IMR-90 (cell line): Measurements from ENCODE around the gene PLA2G3. TPM values are rescaled to one million over a fixed set of nuclear protein-coding genes. Genes with fewer than 3 reads are reported as not detected.

Experiments
- ATAC-seq: fragments of 200-7000 bp; cut with Tn5 transposase; 2 replicates; pipeline ENCODE4 v1.9.1; 2020; ENCODE audit warnings: low read depth, mild to moderate bottlenecking, moderate library complexity
- BruUV-seq: library from RNA; stranded (reverse); fragments of 400-500 nt; replicated peaks from 2 replicates; lab custom pipeline; 2021; lab: Mats Ljungman, UMichigan
- CTCF ChIA-PET: fragments of 300-600 bp; formaldehyde crosslinking; extraction: SDS; loops from one replicate; lab custom pipeline; 2021; ENCODE audit warnings: antibody characterized with exemption; lab: Yijun Ruan, JAX
- POLR2A ChIA-PET: fragments of 300-600 bp; sonication (Branson Sonifier 250); formaldehyde crosslinking; loops from one replicate; lab custom pipeline; 2022; ENCODE audit warnings: antibody characterized with exemption; ENCODE audit not compliant: unreplicated experiment; lab: Charles Lee
- DNase-seq: peaks from one replicate; pipeline ENCODE4 v3.0.0; 2013
- H2AFZ ChIP-seq: replicated peaks from 2 replicates; pipeline ENCODE3; 2013; ENCODE audit warnings: low read length, mild to moderate bottlenecking; ENCODE audit not compliant: poor library complexity
- H2AK5ac ChIP-seq: 2 replicates; pipeline ENCODE4 v1.6.1; 2013; ENCODE audit warnings: low read depth, low read length, inconsistent platforms
- H2AK9ac ChIP-seq: replicated peaks from 2 replicates; pipeline ENCODE3; 2013; ENCODE audit warnings: mild to moderate bottlenecking, low read depth, low read length, moderate library complexity; ENCODE audit not compliant: poor library complexity
- H2BK120ac ChIP-seq: 2 replicates; pipeline ENCODE4 v1.6.1; 2013; ENCODE audit warnings: low read depth, low read length, inconsistent platforms
- H2BK15ac ChIP-seq: 3 replicates; pipeline ENCODE4 v1.6.1; 2013; ENCODE audit warnings: low read depth, low read length, inconsistent platforms
- H2BK20ac ChIP-seq: 2 replicates; pipeline ENCODE4 v1.6.1; 2013; ENCODE audit warnings: low read depth, mild to moderate bottlenecking, inconsistent platforms, low read length, moderate library complexity
- H2BK5ac ChIP-seq: 2 replicates; pipeline ENCODE4 v1.6.1; 2013; ENCODE audit warnings: mild to moderate bottlenecking, low read depth, low read length, inconsistent platforms; ENCODE audit not compliant: poor library complexity, severe bottlenecking
- H3K14ac ChIP-seq: replicated peaks from 2 replicates; pipeline ENCODE4 v1.6.1; 2013; ENCODE audit warnings: low read depth, low read length, inconsistent platforms
- H3K18ac ChIP-seq: 2 replicates; pipeline ENCODE4 v1.6.1; 2013; ENCODE audit warnings: low read depth, low read length, control low read depth
- H3K23ac ChIP-seq: 2 replicates; pipeline ENCODE4 v1.6.1; 2013; ENCODE audit warnings: low read depth, low read length, inconsistent platforms
- H3K27ac ChIP-seq: 2 replicates; pipeline ENCODE4 v1.5.1; 2013; ENCODE audit warnings: mild to moderate bottlenecking, control low read depth, low read length; ENCODE audit not compliant: insufficient read depth
- H3K27me3 ChIP-seq: 2 replicates; pipeline ENCODE4 v1.6.1; 2013; ENCODE audit warnings: low read length; ENCODE audit not compliant: control insufficient read depth, insufficient read depth
- H3K36me3 ChIP-seq: 2 replicates; pipeline ENCODE4 v1.6.1; 2013; ENCODE audit warnings: low read length, mixed read lengths; ENCODE audit not compliant: control insufficient read depth, insufficient read depth
- H3K4ac ChIP-seq: 2 replicates; pipeline ENCODE4 v1.6.1; 2013; ENCODE audit warnings: low read depth, low read length, inconsistent platforms
- H3K4me1 ChIP-seq: 2 replicates; pipeline ENCODE4 v1.6.1; 2013; ENCODE audit warnings: low read length, mixed read lengths; ENCODE audit not compliant: control insufficient read depth, insufficient read depth
- H3K4me2 ChIP-seq: 2 replicates; pipeline ENCODE4 v1.6.1; 2013; ENCODE audit warnings: low read depth, mild to moderate bottlenecking, control low read depth, low read length, moderate library complexity
- H3K4me3 ChIP-seq: 2 replicates; pipeline ENCODE4 v1.5.1; 2013; ENCODE audit warnings: low read depth, mild to moderate bottlenecking, control low read depth, low read length, moderate library complexity; ENCODE audit not compliant: insufficient read depth
- H3K56ac ChIP-seq: 2 replicates; pipeline ENCODE4 v1.6.1; 2013; ENCODE audit warnings: low read length, inconsistent platforms; ENCODE audit not compliant: insufficient read depth; ENCODE audit errors: extremely low read depth
- H3K79me1 ChIP-seq, 2 experiments: 2 replicates each; pipeline ENCODE4 v1.6.1; 2013; ENCODE audit warnings: low read length in 2 of 2, inconsistent platforms in 1 of 2, low read depth in 1 of 2
- H3K9ac ChIP-seq: 2 replicates; pipeline ENCODE4 v1.6.1; 2013; ENCODE audit warnings: low read depth, low read length, control low read depth
- H3K9me1 ChIP-seq: 2 replicates; pipeline ENCODE4 v1.6.1; 2013; ENCODE audit warnings: low read length, inconsistent platforms; ENCODE audit not compliant: insufficient read depth
- H3K9me3 ChIP-seq: 2 replicates; pipeline ENCODE4 v1.6.1; 2013; ENCODE audit warnings: low read length; ENCODE audit not compliant: control insufficient read depth, insufficient read depth
- H4K20me1 ChIP-seq: 2 replicates; pipeline ENCODE4 v1.6.1; 2013; ENCODE audit warnings: low read length, inconsistent platforms; ENCODE audit not compliant: insufficient read depth
- H4K5ac ChIP-seq: 2 replicates; pipeline ENCODE4 v1.6.1; 2013; ENCODE audit warnings: mild to moderate bottlenecking, low read depth, low read length, control low read depth
- H4K8ac ChIP-seq, 2 experiments: 2 replicates each; pipeline ENCODE4 v1.6.1; 2013; ENCODE audit warnings: low read depth in 2 of 2, low read length in 2 of 2, control low read depth in 1 of 2, inconsistent platforms in 1 of 2
- H4K91ac ChIP-seq: 2 replicates; pipeline ENCODE4 v1.6.1; 2013; ENCODE audit warnings: low read depth, low read length, inconsistent platforms; ENCODE audit not compliant: insufficient read depth
- BHLHE40 ChIP-seq: fragments of 150-350 bp; IDR thresholded peaks from 2 replicates; pipeline ENCODE4 v1.6.1; 2016; ENCODE audit warnings: mild to moderate bottlenecking, low read depth, low read length
- CEBPB ChIP-seq: IDR thresholded peaks from 2 replicates; pipeline ENCODE4 v1.6.1; 2012; ENCODE audit warnings: low read depth, low read length, improper control_type of control experiment
- CHD1 ChIP-seq: IDR thresholded peaks from 2 replicates; pipeline ENCODE4 v1.6.1; 2012; ENCODE audit warnings: low read depth, low read length, improper control_type of control experiment
- CTCF ChIP-seq: conservative IDR thresholded peaks from 2 replicates; pipeline ENCODE4 v1.5.1; 2012; ENCODE audit warnings: mild to moderate bottlenecking, low read depth, low read length, improper control_type of control experiment
- ELK1 ChIP-seq: fragments of 150-350 bp; IDR thresholded peaks from 2 replicates; pipeline ENCODE4 v1.6.1; 2016; ENCODE audit warnings: low read depth, mild to moderate bottlenecking, low read length, moderate library complexity, borderline replicate concordance
- FOS ChIP-seq: fragments of 150-350 bp; IDR thresholded peaks from 2 replicates; pipeline ENCODE4 v1.6.1; 2016; ENCODE audit warnings: low read depth, low read length
- MAFK ChIP-seq: IDR thresholded peaks from 2 replicates; pipeline ENCODE4 v1.6.1; 2012; ENCODE audit warnings: low read depth, low read length, improper control_type of control experiment
- MAZ ChIP-seq: IDR thresholded peaks from 2 replicates; pipeline ENCODE4 v1.6.1; 2012; ENCODE audit warnings: low read depth, mild to moderate bottlenecking, low read length, improper control_type of control experiment, moderate library complexity, borderline replicate concordance
- MXI1 ChIP-seq: IDR thresholded peaks from 2 replicates; pipeline ENCODE4 v1.6.1; 2012; ENCODE audit warnings: low read depth, mild to moderate bottlenecking, low read length, moderate library complexity, borderline replicate concordance
- NFE2L2 ChIP-seq: fragments of 150-350 bp; IDR thresholded peaks from 2 replicates; pipeline ENCODE4 v1.6.1; 2016; ENCODE audit warnings: low read depth, mild to moderate bottlenecking, low read length
- POLR2A ChIP-seq: IDR thresholded peaks from 2 replicates; pipeline ENCODE4 v1.6.1; 2012; ENCODE audit warnings: mild to moderate bottlenecking, low read depth, low read length
- RAD21 ChIP-seq: IDR thresholded peaks from 2 replicates; pipeline ENCODE4 v1.6.1; 2012; ENCODE audit warnings: low read length, improper control_type of control experiment
- RCOR1 ChIP-seq: IDR thresholded peaks from 2 replicates; pipeline ENCODE4 v1.6.1; 2012; ENCODE audit warnings: mild to moderate bottlenecking, low read length, improper control_type of control experiment; ENCODE audit not compliant: insufficient replicate concordance
- RFX5 ChIP-seq: IDR thresholded peaks from 2 replicates; pipeline ENCODE4 v1.8.0; 2012; ENCODE audit warnings: low read depth, mild to moderate bottlenecking, low read length, moderate library complexity
- SMC3 ChIP-seq: fragments of 150-350 bp; IDR thresholded peaks from 2 replicates; pipeline ENCODE4 v1.6.1; 2016; ENCODE audit warnings: low read depth, mild to moderate bottlenecking, antibody characterized with exemption, low read length, moderate library complexity
- WGBS, 2 experiments: methylation state at CpG; one replicate each; pipeline versions ENCODE4 v1.1.5 to v1.1.7; 2013; ENCODE audit warnings: missing lambda C conversion rate in 2 of 2; ENCODE audit not compliant: insufficient read length in 1 of 2; ENCODE audit errors: extremely low coverage in 2 of 2; 5-methylcytosine and 5-hydroxymethylcytosine counted together
- dilution Hi-C: fragments of 300-500 bp; cut with HindIII; formaldehyde crosslinking; loops from one replicate; pipeline ENCODE4 v1.14.3; 2018; ENCODE audit warnings: low sequenced_read_pairs; ENCODE audit not compliant: unreplicated experiment
- in situ Hi-C: fragments of 300-500 bp; cut with MboI; formaldehyde crosslinking; loops from 3 replicates; pipeline ENCODE4 v1.14.3; 2019; ENCODE audit warnings: low sequenced_read_pairs, inconsistent platforms, mixed read lengths
- intact Hi-C: fragments of 100-400 bp; cut with micrococcal nuclease; formaldehyde crosslinking; loops from 2 replicates; pipeline ENCODE4 v1.10.0; 2022
- polyA plus RNA-seq, 3 experiments: library from polyadenylated mRNA; depleted of rRNA; stranded (reverse); fragments of >200 nt; gene quantifications; 2 replicates each; pipeline ENCODE4 v1.2.3, GENCODE V29; 2012; ENCODE audit warnings: low replicate concordance in 1 of 3
- total RNA-seq: library from RNA; depleted of rRNA; stranded (reverse); fragments of >200 nt; gene quantifications from 2 replicates; pipeline ENCODE4 v1.2.3, GENCODE V29; 2012
- TF ChIP-seq, protein P1 (sequence below): fragments of 150-350 bp; IDR thresholded peaks from 2 replicates; pipeline ENCODE4 v1.6.1; 2017; ENCODE audit warnings: mild to moderate bottlenecking, antibody characterized with exemption, low read length, low read depth

PLA2G3 gene
- total and polyA plus RNA-seq, 2 of the 4 experiments (the other 2 are of a cell fraction): under 0.01 to 0.12 TPM

DNA sequence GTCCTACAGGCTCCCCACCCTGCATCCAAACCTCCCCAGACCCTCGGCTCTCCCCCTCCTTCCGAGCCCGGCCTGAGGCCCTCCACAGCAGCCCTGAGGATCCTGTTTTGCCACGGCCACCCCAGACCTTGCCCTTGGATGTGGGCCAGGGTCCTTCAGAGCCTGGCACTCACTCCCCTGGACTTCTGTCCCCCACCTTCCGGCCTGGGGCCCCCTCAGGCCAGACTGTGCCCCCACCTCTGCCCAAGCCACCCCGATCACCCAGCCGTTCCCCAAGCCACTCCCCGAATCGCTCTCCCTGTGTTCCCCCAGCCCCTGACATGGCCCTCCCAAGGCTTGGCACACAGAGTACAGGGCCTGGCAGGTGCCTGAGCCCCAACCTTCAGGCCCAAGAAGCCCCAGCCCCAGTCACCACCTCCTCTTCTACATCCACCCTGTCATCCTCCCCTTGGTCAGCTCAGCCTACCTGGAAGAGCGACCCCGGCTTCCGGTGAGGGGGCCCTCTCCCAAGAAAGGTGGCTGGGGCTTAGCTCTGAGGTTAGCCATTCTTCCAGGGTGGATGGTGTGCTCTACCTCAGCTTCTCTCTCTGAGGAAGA lies 14.7 kb downstream of the PLA2G3 start:
- no TSS peak for BruUV-seq
- dilution Hi-C loops: no loop called here
- Histone ChIP-seq H4K20me1 (no peaks in the 10 kb centered on the region), H3K14ac (no peak overlapping the region), H3K4me2 (no peak overlapping the region), H2AK5ac (no peak overlapping the region), H4K5ac (no peak overlapping the region), H3K4me1 (peaks cover 5% of the 10 kb centered on the region), H3K4me3 (no peak overlapping the region), H3K9ac (no peak overlapping the region), H3K23ac (no peak overlapping the region), H2AFZ (no peak overlapping the region), H2BK15ac (no peak overlapping the region), H3K4ac (no peak overlapping the region), H4K8ac (no peak overlapping the region), H2BK5ac (no peak overlapping the region), H3K56ac (no peak overlapping the region), H3K18ac (no peak overlapping the region), H3K79me1 (peaks cover 0 to 4% of the 10 kb centered on the region in 2 experiments; a peak in 1 of 4 replicates), H3K9me3 (no peaks in the 10 kb centered on the region), H3K27ac (no peak overlapping the region), H2BK120ac (no peak overlapping the region), H3K27me3 (no peaks in the 10 kb centered on the region; the same call in 1 of the 2 replicates), H3K36me3 (no peaks in the 10 kb centered on the region), H2BK20ac (no peak overlapping the region), H4K91ac (no peak overlapping the region), H2AK9ac (peak overlapping the region; percentile 28), H3K9me1 (no peaks in the 10 kb centered on the region; the same call in 1 of the 2 replicates)
- in situ Hi-C loops: no loop called here
- DNase-seq (no peak), ATAC-seq (no peak)
- ChIA-PET CTCF (no interaction called here), POLR2A (no interaction called here)
- no peak for TF ChIP-seq MXI1
- TF ChIP-seq RCOR1: no peak
- no peak for TF ChIP-seq MAFK
- no peak for TF ChIP-seq SMC3
- no peak for TF ChIP-seq FOS
- TF ChIP-seq POLR2A: no peak
- TF ChIP-seq RAD21: no peak
- no peak for TF ChIP-seq CEBPB
- TF ChIP-seq, protein P1, sequence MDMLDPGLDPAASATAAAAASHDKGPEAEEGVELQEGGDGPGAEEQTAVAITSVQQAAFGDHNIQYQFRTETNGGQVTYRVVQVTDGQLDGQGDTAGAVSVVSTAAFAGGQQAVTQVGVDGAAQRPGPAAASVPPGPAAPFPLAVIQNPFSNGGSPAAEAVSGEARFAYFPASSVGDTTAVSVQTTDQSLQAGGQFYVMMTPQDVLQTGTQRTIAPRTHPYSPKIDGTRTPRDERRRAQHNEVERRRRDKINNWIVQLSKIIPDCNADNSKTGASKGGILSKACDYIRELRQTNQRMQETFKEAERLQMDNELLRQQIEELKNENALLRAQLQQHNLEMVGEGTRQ: no peak
- TF ChIP-seq ELK1: no peak
- no peak for TF ChIP-seq CTCF
- TF ChIP-seq CHD1: no peak
- TF ChIP-seq NFE2L2: no peak
- no peak for TF ChIP-seq RFX5
- TF ChIP-seq MAZ: no peak
- no peak for TF ChIP-seq BHLHE40
- intact Hi-C loops: no loop called here
- 45% methylated on average over 2 of the region's 12 CpGs; no CpG with 5 or more reads in 1 of the 2 experiments for WGBS, 2 experiments
